NCI-H345 (cell line): Measurements from ENCODE around the gene IRF4.

Source experiments
- DNase-seq: peaks from one replicate; lab custom pipeline; 2025; lab: John Stamatoyannopoulos, UW

IRF4 gene

DNA sequence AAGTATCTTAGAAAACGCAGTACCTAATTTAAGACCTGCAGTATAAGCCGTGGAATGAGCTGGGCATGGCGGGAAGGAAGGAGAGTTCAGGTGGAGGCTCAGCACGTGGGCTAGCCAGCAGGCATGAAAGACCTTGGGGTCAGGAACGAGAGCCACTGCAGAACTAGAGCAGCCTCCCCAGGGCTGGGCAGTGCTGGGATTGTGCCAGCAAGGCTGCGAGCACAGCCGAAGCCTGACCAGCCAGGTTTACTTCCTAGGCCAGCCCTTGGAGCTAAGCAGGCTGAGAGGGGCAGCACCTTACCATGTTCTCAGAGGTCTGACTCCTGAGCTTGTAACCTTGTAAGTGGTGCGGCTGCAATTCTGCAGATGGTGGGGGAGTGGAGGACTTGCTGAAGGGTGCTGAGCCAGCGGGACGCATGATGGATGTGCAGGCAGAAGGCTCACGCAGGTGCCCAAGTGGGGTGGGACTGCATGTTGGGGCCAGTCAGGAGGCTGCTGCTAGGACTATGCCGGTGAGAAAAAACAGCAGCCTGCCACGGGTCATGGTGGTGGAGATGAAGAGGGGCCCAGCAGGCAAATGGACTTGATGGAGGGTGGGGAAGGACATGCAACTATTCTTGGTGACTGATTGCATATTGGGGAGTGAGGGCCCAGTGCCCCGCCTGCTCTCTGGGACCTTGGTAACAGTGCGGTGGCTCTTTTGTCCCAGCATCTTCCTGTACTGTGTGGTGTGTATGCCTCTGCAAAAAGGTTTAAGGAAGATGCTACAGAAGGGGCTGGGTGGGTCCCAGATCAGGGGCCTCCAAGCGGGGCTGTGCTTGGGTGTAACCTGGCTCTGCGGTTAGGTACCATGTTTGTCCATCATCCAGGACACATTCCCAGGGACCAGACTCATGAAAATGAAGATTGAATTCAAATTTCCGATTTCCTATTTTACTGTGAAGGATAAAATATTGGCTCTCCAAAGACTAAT, 37.6 kb upstream of the IRF4 start:
- no peak for DNase-seq

DNA sequence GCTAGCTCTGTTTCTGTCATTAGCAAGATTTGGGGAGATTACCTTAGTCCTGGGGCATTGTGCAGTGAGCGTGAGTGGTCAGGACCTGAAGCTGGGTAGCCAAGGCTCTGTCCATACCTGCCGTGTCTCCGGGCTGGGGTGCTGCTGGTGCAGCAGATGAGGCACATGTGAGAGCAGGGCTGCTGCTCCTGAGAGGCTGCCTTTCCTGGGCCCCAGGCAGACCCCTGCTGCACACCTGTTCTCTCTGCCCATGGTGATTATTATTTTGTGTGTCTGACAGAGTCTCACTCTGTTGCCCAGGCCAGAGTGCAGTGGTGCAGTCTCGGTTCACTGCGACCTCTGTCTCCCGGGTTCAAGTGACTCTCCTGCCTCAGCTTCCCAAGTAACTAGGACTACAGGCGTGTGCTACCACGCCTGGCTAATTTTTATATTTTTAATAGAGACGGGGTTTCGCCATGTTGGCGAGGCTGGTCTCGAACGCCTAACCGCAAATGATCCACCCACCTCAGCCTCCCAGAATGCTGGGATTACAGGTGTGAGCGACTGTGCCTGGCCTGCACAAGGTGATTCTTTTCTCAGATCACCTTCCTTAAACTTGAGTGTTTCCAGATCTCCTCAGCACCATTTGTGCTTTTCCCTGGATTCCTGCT, 36.8 kb upstream of the IRF4 start:
- DNase-seq = no peak

GRCh38 chr6:355373-356208, 36.0 kb upstream of the IRF4 start:
- no peak for DNase-seq

- DNase-seq = no peak
These were observed 34.7 kb upstream of the IRF4 start for GRCh38 chr6:356828-357251.

DNA sequence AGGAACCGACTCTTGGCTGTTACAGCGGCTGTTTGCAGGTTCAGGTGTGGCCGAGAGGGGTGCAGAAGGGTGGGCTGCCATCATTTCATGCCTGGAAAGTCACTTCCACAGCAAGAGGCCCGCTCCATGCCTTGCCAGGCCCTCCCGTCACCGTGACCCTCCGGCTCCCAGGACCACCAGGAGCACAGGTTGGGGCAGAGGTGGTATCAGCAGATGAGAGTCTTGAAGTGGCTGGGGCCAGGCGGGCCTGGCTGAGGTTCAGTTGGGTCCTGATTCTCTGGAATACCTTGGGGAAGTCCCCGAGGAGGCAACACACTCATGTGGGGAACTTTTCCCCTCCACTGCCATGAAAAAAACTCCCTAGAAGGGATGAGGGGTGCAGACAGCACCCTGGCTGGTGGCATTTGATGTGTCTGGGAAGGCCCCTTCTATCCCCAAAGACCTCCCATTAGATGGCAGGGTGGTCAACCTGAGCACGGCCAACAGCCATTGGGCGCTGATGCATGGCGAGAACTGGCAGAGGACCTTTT, 34.2 kb upstream of the IRF4 start:
- DNase-seq = no peak

DNA sequence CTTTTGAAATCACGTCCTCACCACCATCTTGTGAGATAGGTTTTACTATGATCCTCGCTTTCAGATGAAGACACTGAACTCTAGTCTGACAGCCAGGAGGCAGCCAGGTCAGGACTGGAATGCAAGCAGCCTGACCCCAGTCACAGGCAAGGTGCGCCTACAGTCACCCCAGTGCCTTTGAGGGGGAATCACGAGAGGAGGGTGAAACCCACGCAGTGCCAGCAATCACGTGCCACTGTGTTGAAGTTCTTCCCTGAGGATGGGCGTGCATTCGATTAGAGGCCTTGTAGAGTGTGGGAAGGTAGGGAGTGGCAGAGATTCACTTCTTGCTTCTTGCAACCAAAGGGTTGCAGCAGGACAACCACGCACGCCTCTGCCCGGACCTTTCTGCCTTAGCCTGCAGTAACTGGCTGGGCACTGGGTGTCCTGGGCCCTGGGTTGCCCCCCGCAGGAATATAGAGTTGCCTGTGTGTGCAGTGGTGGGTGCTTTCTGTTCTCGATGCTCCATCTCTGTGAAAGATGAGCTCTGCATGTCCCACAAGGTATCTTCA, 33.7 kb upstream of the IRF4 start:
- no peak for DNase-seq

GRCh38 chr6:358432-358831, 33.1 kb upstream of the IRF4 start:
- DNase-seq = no peak

- no peak for DNase-seq
These were observed 32.7 kb upstream of the IRF4 start for GRCh38 chr6:358847-359246.

DNA sequence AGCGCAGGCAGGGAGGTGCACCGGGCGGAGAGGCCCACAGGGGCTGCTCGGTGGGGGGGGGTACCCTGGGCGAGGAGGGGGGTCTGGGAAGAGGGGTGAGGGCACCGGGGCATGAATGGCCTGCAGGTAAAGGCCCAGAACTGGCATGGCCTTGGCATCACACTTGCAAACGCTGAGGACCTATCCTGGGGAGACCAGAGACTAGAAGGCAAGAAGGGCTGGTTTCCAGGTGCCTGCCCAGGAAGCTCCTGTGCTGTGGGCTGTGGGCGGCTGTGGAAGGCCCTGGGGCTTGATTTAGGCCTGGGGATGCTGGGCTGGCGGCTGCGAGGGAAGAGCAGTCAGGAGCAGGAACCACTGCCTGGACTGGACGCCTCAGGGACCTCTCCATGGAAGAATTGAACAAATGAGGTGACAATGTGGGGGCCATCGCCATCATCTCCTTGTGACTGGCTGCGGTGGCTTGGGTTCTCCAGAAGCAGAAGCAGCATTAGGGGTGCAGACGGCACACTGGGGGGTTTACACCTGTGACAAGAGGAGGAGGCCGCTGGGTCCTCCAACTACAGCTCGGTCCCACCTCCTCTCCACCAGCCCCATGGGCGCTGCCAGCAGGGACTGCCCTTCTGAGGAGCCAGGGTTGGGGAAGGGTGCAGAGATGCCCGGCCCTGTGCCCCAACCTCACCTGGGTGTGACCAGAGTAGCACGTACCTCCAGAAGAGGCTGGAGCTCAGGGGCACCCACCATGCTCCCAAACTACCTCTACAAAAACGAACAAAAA, 32.1 kb upstream of the IRF4 start:
- no peak for DNase-seq

- DNase-seq = no peak
These were observed 31.2 kb upstream of the IRF4 start for GRCh38 chr6:360349-360748.

- DNase-seq = no peak
These were observed 30.7 kb upstream of the IRF4 start for GRCh38 chr6:360764-361373.

- DNase-seq = no peak
These were observed 30.0 kb upstream of the IRF4 start for GRCh38 chr6:361411-362132.

DNA sequence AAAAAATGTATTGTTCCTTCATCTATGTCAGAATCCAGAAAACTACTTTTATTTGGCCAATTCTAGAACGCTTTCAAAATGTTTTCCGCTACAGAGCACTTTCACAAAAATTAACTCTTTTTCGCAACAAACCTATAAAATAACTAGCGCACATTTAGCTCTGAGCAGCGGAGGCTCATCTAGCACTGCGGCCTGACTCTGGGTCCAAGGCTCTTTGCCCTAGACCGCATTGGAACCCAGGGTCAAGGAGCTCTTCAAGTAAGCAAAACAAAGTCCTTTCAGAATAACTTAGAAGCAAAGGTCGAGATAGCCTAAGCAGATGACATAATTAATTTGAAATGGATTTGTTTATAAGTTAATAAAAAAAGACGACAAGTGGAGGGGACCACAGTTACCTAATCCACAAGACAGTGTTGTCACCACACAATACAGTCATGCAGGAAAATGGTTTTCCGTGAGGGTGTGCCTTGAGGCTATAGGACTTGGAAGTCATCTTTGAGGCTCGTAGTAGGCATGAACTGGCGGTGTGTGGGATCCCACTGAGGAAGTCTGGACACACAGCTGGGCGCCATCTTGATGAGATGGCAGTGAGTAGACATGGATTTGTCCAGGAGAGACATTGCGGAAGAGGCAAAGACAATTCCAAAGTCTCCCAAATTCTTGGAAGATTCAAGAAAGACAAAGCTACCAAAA, 29.2 kb upstream of the IRF4 start:
- no peak for DNase-seq

DNA sequence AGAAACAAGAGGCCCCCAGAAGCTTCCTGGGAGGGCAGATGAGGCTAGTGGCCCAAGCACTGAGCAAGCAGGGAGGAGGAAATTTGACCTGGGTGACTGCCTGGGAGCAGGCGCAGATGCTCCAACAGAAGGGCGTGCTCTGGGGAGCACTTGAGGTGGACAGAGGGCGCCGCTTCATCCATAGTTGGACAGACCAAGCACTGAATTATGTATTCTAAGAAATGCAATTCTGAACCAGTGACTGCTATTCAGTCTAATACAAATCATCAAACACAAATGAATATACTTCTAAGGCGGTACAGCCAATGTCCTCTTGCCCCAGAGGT, 28.7 kb upstream of the IRF4 start:
- DNase-seq = no peak

DNA sequence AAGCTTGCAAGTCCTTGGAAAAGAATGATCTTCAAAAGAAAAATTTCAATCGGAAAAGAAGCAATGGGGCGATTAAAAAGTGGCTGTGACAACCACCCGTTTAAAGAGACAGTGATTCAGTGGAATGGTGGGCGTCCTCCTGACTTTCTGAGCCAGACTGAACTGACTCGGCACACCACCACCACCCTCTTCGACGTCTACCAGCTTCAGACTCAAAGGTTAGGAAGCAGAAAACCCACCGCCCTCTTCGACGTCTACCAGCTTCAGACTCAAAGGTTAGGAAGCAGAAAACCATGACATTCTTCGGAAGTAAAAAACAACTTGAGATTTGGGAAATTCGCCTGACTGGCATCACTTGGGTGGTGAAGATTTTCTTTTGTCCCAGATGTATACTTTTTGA, 28.3 kb upstream of the IRF4 start:
- DNase-seq = no peak

DNA sequence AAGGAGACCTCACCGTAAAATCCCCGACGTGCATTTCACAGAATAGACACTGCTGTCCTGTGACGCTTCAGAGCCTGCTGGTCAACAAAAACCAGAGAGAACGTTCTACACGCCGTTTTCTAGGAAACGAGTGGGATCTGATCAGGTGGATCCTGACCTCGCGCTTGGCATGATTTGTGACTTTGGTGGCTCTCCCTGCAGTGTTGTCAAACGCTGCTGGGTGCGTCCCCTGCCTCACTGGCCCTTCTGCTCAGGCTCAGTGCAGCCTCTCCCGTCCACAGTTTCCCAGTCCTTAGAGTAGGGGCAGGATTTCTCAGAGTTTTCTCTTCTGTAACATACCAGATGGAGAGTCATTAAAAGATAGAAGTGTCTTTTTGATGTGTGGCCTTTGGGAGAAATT, 27.6 kb upstream of the IRF4 start:
- no peak for DNase-seq

- no peak for DNase-seq
These were observed 26.7 kb upstream of the IRF4 start for GRCh38 chr6:364609-365540.

- DNase-seq = no peak
These were observed 25.7 kb upstream of the IRF4 start for GRCh38 chr6:365835-366234.
